ENCODE data around the gene RNF212.

The RNF212 gene

GRCh38 chr4:1045595-1046201, 67.7 kb downstream of the RNF212 start:
- DNase-seq, result no peak

GRCh38 chr4:1045193-1045594, 68.2 kb downstream of the RNF212 start:
- no peak for DNase-seq

GRCh38 chr4:1044469-1045192, 68.7 kb downstream of the RNF212 start:
- no peak for DNase-seq

- peak in 1 of 2 experiments; percentile 6 for DNase-seq
Observed at GRCh38 chr4:1043651-1044468, 69.5 kb downstream of the RNF212 start.

GRCh38 chr4:1043162-1043561, 70.2 kb downstream of the RNF212 start:
- DNase-seq, result no peak

GRCh38 chr4:1042352-1043055, 70.9 kb downstream of the RNF212 start:
- no peak for DNase-seq

- no peak for DNase-seq
Observed at GRCh38 chr4:1041936-1042330, 71.4 kb downstream of the RNF212 start.

- DNase-seq, result no peak
Observed at GRCh38 chr4:1041147-1041935, 72.0 kb downstream of the RNF212 start.

GRCh38 chr4:1040344-1041146, 72.8 kb downstream of the RNF212 start:
- no peak for DNase-seq

- no peak for DNase-seq
Observed at GRCh38 chr4:1039493-1040343, 73.6 kb downstream of the RNF212 start.

- no peak for DNase-seq
Observed at GRCh38 chr4:1038948-1039492, 74.3 kb downstream of the RNF212 start.

GRCh38 chr4:1036976-1037810, 76.2 kb downstream of the RNF212 start:
- no peak for DNase-seq

GRCh38 chr4:1036095-1036494, 77.3 kb downstream of the RNF212 start:
- DNase-seq, result no peak

GRCh38 chr4:1035510-1035909, 77.9 kb downstream of the RNF212 start:
- no peak for DNase-seq

GRCh38 chr4:1033840-1034551, 79.4 kb downstream of the RNF212 start:
- DNase-seq, result no peak

GRCh38 chr4:1032861-1033260, 80.5 kb downstream of the RNF212 start:
- no peak for DNase-seq

- peak in 1 of 2 experiments; percentile 36 for DNase-seq
Observed at GRCh38 chr4:1031956-1032795, 81.2 kb downstream of the RNF212 start.

GRCh38 chr4:1031346-1031745, 82.0 kb downstream of the RNF212 start:
- no peak for DNase-seq
